VCaP (cell line): ENCODE measurements around the gene STAC3.

Source experiments
- H3K27ac ChIP-seq: fragments of 450-650 bp; 2 replicates; pipeline ENCODE4 v1.5.1; 2017
- TF ChIP-seq, protein P1 (sequence below): fragments of 450-650 bp; conservative IDR thresholded peaks from 2 replicates; pipeline ENCODE4 v1.5.1; 2017; ENCODE audit warnings: mild to moderate bottlenecking, moderate library complexity

STAC3 gene

GRCh38 chr12:57221169-57221917 is 29.6 kb downstream of the STAC3 start:
- TF ChIP-seq, protein P1, sequence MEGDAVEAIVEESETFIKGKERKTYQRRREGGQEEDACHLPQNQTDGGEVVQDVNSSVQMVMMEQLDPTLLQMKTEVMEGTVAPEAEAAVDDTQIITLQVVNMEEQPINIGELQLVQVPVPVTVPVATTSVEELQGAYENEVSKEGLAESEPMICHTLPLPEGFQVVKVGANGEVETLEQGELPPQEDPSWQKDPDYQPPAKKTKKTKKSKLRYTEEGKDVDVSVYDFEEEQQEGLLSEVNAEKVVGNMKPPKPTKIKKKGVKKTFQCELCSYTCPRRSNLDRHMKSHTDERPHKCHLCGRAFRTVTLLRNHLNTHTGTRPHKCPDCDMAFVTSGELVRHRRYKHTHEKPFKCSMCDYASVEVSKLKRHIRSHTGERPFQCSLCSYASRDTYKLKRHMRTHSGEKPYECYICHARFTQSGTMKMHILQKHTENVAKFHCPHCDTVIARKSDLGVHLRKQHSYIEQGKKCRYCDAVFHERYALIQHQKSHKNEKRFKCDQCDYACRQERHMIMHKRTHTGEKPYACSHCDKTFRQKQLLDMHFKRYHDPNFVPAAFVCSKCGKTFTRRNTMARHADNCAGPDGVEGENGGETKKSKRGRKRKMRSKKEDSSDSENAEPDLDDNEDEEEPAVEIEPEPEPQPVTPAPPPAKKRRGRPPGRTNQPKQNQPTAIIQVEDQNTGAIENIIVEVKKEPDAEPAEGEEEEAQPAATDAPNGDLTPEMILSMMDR, result no peak
- no peak overlapping the region for H3K27ac ChIP-seq

DNA sequence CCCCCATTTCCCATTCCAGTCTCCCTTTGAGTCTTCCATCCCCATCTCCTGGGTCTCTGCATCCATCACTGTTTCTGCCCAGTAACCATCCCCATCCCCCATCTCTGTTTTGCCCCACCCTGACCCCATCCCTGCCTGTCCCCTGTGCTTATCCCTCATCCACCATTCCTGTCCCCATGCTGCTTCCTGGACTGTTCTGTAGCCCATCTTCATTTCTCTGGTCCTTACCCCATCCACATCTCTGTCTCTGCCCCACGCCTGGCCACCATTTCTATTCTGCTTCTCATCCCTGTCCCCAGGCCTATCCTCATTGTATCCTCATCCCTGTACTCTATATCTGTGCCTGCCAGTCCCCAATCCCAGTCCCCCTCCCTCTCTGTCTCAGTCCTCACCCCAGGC is 30.2 kb downstream of the STAC3 start:
- TF ChIP-seq, protein P1, result no peak
- H3K27ac ChIP-seq, result no peak overlapping the region

DNA sequence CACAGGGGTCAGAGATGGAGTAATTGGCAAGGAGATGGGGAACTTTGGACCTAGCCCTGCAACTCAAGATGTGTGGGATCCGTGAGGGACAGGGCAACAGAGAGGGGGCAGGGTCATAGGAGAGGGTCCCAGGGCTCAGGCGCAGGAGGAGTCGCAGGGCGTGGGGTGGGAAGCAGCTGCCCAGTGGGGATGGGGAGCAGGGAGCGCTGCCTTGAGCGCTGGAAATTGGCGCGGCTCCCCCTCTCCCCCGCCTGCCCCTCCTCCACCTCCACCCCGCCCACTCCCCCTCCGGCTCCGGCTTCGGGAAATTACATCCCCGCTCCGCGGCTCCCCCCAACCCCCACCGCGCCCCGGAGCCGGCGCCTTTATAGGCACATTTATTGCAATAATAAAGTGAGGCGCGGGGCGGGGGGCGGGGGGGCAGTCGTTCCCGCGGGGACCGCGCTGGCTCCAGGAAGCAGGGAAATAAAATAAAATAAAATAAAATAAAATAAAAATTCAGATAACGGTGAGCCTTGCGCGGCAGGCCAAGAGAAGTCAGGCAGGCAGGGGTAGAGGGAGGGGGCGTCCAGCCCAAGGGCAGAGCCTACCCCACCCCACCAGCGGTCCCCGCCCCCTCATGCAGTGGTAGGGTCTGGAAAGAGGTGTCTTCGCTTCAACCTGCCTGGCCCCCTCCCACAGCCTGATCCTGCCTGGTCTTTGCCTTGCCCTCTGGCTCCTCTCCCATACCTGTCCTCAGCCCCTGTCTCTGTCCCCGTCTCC is 30.8 kb downstream of the STAC3 start:
- TF ChIP-seq, protein P1, result no peak

DNA sequence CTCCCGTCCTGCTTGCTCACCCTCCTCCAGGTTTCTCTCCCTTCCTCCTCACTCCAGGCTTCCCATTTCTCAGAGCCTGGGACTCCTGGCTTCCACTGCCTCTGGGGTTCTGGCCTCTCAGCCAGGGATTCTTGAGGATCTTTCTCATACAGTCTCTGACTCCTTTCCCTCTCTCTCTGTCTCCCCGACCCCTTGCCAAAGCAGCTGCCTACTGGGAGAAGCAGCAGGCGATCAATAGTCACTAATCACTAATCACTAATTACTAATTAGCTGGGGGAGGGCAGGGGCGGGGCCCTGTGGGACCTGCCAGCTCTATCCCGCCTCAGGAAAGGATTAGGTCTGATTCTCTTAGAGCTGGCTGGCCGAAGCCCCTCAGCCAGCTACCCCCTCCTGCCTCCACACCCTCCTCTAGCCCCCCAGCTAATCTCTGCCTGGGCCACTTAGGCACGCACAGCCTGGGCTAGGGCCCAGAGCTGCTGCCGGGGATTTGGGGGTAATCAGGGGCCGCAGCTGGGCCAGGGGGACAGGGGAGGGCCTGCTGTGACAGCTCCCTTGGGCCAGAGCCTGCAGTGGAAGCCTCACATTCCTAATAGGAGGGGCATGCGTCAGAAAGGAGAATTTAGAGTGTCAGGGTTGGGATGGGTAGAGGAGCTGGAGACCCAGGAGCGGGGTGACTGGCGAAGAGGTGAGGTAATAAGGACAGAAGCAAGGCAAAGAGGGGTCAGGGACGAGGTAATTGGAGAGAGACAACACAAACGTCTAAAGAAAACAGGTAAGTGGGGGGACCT is 31.6 kb downstream of the STAC3 start:
- TF ChIP-seq, protein P1, result no peak
- peak overlapping the region; percentile 63 for H3K27ac ChIP-seq

More for the DNA sequence above, 30.8 kb downstream of the STAC3 start:
- no peak overlapping the region for H3K27ac ChIP-seq

DNA sequence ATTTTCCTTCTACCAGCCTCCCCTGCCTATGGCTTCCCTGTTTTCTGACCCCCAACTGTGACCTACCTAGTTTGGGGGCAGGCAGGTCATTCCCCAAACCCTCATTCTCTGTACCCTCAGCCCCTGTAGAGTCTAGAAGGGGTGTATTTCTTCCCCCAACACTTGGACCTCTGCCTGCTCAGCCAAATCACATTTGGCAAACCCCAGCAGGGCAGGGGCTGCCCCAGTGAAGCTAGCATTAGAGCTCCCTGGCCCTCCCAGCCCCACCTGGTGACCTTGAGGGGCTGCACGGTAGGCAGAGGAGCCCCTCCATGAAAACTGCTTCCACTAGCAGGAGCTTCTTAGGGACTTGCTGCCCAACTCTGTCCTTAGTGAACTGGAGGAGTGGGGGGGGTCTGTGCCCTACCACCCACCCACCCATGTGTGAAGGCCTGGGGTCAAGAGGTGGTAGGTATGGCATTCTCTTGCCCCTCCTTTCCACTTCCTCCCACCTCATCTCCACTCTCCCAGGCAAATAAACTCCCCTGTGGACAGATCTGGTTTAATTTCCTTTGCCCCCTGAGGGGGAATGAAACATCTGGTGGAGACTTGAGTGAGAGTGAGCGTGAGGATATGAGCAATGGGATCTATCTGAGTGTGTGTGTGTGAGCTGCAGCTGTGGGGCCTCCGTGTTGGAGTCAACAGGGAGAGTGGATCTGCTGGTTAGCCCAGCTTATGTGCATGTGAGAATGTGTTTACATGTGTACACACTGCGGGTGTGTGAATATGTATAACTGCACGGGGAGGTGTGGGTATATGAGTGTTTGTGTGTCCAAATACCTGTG is 32.7 kb downstream of the STAC3 start:
- peak overlapping the region; percentile 63 for H3K27ac ChIP-seq
- TF ChIP-seq, protein P1, result no peak

GRCh38 chr12:57216921-57217879 is 33.8 kb downstream of the STAC3 start:
- TF ChIP-seq, protein P1, result 0 out of 2 replicates have a peak, but pooled peaks have one; percentile 0
- H3K27ac ChIP-seq, result peak overlapping the region; percentile 63
